Lower lobe of right lung (tissue), 2 donors: ENCODE results near the gene BST2. TPM values are rescaled to one million over a fixed set of nuclear protein-coding genes. Genes with fewer than 3 reads are reported as not detected.

ENCODE experiments used
- ATAC-seq, 2 donors: fragments of 200-7000 bp; cut with Tn5 transposase; one replicate each; pipeline ENCODE4 v1.9.1; 2020 to 2022; ENCODE audit warnings: mild to moderate bottlenecking in 2 of 2, moderate library complexity in 2 of 2
- DNase-seq: peaks from one replicate; pipeline ENCODE4 v3.0.0-alpha.2; 2020
- H3K27ac ChIP-seq: fragments of 200-600 bp; one replicate; pipeline ENCODE4 v1.8.0; 2022
- H3K27me3 ChIP-seq: fragments of 200-600 bp; one replicate; pipeline ENCODE4 v1.8.0; 2022; ENCODE audit warnings: low read depth
- H3K36me3 ChIP-seq: fragments of 200-600 bp; one replicate; pipeline ENCODE4 v1.8.0; 2022; ENCODE audit warnings: mild to moderate bottlenecking
- H3K4me1 ChIP-seq: fragments of 200-600 bp; one replicate; pipeline ENCODE4 v1.8.0; 2022
- H3K4me3 ChIP-seq: fragments of 200-600 bp; one replicate; pipeline ENCODE4 v1.8.0; 2022; ENCODE audit warnings: mild to moderate bottlenecking
- H3K9me3 ChIP-seq: fragments of 200-600 bp; one replicate; pipeline ENCODE4 v1.8.0; 2022
- CTCF ChIP-seq: fragments of 200-600 bp; IDR thresholded peaks from one replicate; pipeline ENCODE4 v1.8.0; 2022; ENCODE audit warnings: antibody characterized with exemption, mild to moderate bottlenecking
- intact Hi-C: fragments of 100-400 bp; cut with DNase I; formaldehyde crosslinking; loops from one replicate; pipeline ENCODE4 v1.11.0; 2022
- total RNA-seq: library from RNA; stranded (reverse); fragmentation: NEBNext Ultra II Directional; extraction: Animal tissue kit (Norgen Biotek cat#: 25700); gene quantifications from one replicate; pipeline ENCODE4 v1.2.1, GENCODE V29; 2021
- donor health status: DM: no; HTN: yes; CAD: no; lungs with severe emphysema.

BST2 gene
- total RNA-seq, 1 donor from 2014 or later, result 165 TPM

GRCh38 chr19:17390665-17391370 lies 14.6 kb downstream of the BST2 start:
- peaks cover 31% of the 10 kb centered on the region for H3K4me1 ChIP-seq
- H3K27ac ChIP-seq, result peak overlapping the region; percentile 26
- peaks cover 4% of the 10 kb centered on the region for H3K27me3 ChIP-seq
- intact Hi-C loops, result no loop called here
- peak; percentile 94 for DNase-seq
- TF ChIP-seq CTCF, result peak; percentile 78
- H3K9me3 ChIP-seq, result no peaks in the 10 kb centered on the region
- no peaks in the 10 kb centered on the region for H3K36me3 ChIP-seq
- H3K4me3 ChIP-seq, result peak overlapping the region; percentile 50
- peak; percentile 98 to 99 for ATAC-seq

DNA sequence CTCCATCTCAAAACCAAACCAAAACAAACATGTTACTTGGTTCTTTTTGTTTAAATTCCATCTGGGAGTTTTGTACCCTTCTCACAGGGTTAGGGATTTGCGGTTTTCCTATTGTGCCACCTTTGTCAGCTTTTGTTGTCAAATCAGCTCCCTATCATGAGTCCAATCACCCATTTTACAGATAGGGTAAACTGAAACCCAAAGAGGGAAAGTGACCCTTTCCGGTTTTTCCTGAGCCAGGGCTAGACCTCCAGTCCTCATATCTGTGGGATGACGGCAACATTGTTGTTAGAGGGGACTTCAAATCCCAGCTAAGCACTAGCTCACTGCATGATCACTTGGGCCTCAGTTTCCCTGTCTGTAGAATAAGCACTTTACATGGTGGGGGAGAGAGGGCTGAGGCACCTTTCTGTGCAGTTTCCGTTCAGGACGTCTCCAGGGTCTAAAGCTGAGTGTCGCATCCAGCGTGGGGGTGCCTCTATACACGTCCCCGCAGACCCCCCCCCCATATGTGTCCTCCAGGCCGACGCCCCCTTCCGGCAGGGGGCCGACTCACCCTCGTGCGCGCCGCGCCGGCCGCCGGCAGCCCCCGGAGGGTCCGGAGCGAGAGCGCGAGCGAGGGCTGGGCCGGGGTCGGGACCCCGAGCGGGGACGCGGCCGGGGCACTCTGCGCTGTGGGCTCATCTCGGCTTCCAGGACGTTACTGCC lies 15.3 kb downstream of the BST2 start:
- Histone ChIP-seq H3K36me3 (no peaks in the 10 kb centered on the region), H3K4me3 (peak overlapping the region; percentile 50), H3K27ac (peak overlapping the region; percentile 26), H3K27me3 (peaks cover 4% of the 10 kb centered on the region), H3K4me1 (peaks cover 31% of the 10 kb centered on the region), H3K9me3 (no peaks in the 10 kb centered on the region)
- DNase-seq, result no peak
- intact Hi-C loops, result loop anchor here (5.0 kb wide), 1 partner anchor 43 kb away; no protein-coding TSS in a partner anchor
- TF ChIP-seq CTCF, result no peak
- ATAC-seq, result peak in 1 of 2 donors; percentile 3

- Histone ChIP-seq H3K27me3 (peaks cover 4% of the 10 kb centered on the region), H3K4me3 (no peak overlapping the region), H3K9me3 (no peaks in the 10 kb centered on the region), H3K27ac (no peak overlapping the region), H3K36me3 (no peaks in the 10 kb centered on the region), H3K4me1 (peaks cover 25% of the 10 kb centered on the region)
- ATAC-seq (no peak), DNase-seq (no peak)
- intact Hi-C loops, result loop anchor here (5.0 kb wide), 1 partner anchor 42 kb away; no protein-coding TSS in a partner anchor
- no peak for TF ChIP-seq CTCF
Measured at GRCh38 chr19:17389288-17389687, 16.1 kb downstream of the BST2 start.

DNA sequence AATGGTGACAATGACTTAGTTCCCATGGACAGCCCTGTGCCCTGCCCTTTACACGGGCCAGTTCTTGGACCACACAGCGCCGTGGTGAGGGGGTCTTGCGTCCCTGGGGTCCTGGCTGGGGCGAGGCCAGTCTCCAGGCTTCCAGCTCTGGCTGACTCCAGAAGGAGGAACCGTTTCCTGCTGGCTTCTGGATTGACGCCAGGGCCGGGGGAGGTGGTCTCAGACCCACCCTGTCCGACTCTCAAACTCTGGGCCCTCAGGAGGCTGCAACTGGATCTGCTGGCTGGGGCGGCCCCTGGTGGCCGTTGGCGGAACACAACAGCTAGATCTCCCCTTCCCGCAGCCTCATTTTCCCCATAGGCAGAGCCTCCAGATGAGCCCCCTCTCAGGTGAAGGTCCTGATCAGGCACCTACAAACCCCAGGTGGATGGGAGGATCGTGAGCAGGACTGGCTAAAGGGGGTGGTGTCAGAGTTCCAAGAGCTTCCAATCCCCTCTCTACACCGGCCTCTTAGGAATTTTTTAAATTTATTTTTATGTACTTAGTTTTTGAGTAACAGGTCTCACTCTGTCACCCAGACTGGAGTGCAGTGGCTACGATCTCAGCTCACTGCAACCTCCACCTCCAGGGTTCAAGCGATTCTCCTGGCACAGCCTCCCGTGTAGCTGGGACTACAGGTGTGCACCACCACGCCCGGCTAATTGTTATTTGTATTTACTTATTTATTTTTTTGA lies 19.4 kb downstream of the BST2 start:
- Histone ChIP-seq H3K4me3 (no peak overlapping the region), H3K36me3 (no peaks in the 10 kb centered on the region), H3K4me1 (peaks cover 22% of the 10 kb centered on the region), H3K27me3 (no peaks in the 10 kb centered on the region), H3K27ac (no peak overlapping the region), H3K9me3 (no peaks in the 10 kb centered on the region)
- DNase-seq (peak; percentile 79), ATAC-seq (peak; percentile 62 to 69)
- peak; percentile 94 for TF ChIP-seq CTCF
- intact Hi-C loops, result loop anchor here (5.0 kb wide), 1 partner anchor 39 kb away; no protein-coding TSS in a partner anchor

GRCh38 chr19:17380426-17381138 lies 24.8 kb downstream of the BST2 start:
- DNase-seq, result no peak
- H3K4me1 ChIP-seq, result peaks cover 31% of the 10 kb centered on the region

More at GRCh38 chr19:17380426-17381138, 24.8 kb downstream of the BST2 start:
- no peaks in the 10 kb centered on the region for H3K36me3 ChIP-seq
- no peaks in the 10 kb centered on the region for H3K9me3 ChIP-seq
- ATAC-seq, result no peak
- intact Hi-C loops, result no loop called here
- no peak overlapping the region for H3K4me3 ChIP-seq
- H3K27me3 ChIP-seq, result peaks cover 3% of the 10 kb centered on the region
- no peak overlapping the region for H3K27ac ChIP-seq
- TF ChIP-seq CTCF, result no peak
